Cerebellar cortex (tissue), 1 donor: ENCODE results near the gene DDC.
"Not testable (repeated sequence)": the region's sequence is repeated elsewhere in the genome, so short reads cannot be mapped to it uniquely, and the experiment has no call there.

ENCODE experiments used
- DNase-seq: peaks from one replicate; pipeline ENCODE4 v3.0.0-alpha.2; 2015; ENCODE audit warnings: low spot score

The DDC gene

DNA sequence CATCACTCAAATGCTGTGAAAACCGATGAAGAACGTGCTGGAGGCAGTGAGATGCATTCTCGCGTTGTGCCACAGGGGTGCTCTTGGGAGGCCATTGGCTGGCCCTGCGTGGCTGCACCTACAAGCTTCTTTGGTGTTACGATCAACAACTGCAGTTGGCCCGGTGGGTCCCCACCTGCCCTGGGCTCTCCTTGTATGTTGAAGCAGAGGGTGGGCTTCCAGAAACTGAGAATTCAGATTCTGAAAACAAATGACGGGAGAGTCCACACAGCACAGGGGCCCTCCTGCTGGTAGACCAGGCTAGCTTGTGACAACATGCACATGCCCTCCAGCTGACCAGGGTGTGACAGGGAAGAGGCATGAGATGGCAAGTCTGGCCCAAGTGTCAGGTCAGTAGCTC, 23.7 kb upstream of the DDC start:
- no peak for DNase-seq

DNA sequence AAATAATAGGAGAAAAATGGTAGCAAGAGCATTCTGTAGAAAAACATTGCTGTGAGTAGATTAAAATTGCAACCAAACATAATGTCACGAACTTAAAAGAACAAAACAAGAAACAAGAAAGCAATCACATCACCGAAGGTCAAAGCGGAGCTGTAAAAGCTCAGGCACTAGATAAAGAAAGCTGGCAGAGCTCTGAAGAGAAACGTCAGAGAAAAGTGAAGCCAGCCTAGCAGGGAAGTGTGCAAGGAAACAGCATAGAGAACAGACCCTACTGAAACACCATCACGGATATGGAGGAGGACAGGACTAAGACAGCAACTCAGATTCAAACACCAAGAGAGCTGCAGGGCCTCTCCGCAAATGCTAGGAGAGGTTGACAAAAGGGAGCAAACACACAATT, 22.5 kb upstream of the DDC start:
- no peak for DNase-seq

DNA sequence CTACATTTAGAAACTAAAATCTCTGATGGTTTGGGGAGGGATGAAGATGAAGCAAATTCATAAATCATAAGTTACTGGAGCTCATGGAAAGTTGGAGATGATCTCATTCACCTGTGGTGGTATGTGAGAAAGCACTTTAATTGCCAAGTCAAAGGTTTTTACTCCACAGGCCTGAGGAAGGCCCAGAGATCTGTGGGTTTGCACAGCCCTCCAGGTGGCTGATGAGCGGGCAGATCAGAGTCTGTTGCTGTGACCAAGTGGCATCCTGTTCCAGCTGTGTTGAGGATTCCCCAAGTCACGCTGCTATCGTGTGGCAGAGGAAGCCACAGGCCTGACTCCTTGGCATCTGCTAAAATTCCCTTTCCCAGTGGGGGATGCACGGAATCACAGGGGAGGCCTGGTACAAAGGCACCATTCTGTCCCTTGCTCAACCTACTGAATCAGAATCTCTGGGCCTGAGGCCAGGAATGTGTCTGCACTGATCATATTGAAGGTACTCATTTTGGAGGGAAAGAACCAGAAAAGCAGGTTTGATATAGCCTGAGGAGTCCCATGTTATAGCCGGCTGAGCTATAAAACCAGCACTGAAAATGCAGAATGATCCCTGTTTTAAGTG, 19.7 kb upstream of the DDC start:
- no peak for DNase-seq

DNA sequence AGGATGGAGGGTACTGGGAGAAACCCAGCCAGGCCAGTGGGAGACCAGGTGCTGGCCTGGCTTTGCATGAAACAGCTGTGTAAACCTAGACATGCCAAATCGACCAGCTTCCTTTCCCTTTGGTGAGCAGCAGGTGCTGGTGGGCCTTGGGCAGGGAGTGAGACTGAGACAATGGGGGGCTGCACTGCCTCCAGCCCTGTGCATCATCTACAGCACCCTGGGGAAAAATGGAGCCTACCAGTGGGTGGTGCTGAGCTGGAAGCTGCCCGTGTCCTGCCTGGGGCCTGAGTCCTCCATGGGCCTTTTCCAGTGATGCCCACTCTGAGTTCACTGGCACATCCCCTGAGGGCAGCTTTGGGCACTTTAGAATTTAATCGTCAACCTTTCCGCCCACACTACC, 19.2 kb upstream of the DDC start:
- DNase-seq, result no peak

DNA sequence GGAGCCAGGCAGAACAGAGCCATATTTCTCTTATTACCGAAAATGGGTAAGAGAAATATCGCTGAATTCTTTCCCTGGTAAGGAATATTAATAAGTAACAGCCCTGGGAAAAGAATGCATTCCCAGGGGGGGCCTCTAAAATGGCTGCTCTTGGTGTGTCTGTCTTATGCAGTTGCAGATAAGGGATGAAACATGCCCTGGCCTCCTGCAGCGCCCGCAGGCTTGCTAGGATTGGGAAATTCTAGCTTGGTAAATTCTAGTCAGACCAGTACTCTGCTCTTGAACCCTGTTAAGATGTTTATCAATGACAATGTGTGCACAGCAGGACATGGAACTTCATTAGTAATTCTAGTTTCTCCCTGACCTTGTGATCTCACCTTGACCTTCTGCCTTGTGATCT, 18.1 kb upstream of the DDC start:
- DNase-seq, result not testable (repeated sequence)

DNA sequence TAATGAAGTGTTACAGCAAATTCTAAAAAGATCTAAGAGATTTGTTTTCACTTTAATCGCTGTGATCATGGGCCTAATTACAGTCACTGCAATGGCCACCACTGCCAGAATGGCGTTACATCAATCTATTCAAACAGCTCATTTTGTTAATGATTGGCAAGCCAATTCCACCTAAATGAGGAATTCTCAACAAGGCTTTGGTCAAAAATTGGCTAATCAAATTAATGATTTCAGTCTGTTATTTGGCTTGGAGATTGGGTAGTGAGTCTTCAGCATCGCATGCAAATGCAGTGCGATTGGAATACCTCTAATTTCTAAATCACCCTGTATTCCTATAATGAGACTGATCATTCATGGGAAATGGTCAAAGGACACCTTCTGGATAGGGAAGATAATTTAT, 17.1 kb upstream of the DDC start:
- not testable (repeated sequence) for DNase-seq

DNA sequence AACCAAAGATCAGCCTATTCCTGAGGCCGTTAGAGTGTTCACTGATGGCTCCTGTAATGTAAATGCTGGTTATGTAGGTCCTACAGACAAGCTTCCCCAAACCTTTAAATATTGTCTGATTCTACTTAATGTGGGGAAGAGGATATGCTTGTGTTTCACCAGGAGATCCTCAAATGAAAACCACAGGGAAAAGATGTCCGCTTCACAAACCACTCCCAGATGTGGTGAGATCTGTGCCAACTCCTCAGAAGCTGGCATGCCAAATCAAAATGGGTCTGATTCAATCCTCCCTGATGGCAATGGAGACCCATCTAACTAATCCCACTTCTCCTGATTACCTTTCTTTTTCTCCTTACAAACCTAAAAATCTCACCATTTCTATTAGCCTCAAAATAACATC, 15.5 kb upstream of the DDC start:
- not testable (repeated sequence) for DNase-seq

DNA sequence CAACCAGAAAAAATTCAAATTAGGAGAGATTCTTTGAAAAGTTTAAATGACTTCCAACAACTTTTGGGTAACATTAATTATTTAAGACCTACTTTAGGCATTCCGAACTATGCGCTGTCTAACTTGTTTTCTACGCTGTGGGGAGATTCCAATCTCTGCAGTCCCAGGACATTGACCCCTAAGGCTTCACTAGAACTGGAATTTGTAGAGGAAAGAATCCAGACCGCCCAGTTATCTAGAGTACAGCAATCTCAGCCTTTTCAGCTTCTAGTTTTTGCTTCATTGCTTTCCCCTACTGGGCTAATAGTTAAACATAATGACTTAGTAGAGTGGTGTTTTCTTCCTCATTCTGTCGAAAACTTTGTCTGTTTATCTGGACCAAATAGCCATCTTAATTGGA, 14.9 kb upstream of the DDC start:
- DNase-seq, result no peak

DNA sequence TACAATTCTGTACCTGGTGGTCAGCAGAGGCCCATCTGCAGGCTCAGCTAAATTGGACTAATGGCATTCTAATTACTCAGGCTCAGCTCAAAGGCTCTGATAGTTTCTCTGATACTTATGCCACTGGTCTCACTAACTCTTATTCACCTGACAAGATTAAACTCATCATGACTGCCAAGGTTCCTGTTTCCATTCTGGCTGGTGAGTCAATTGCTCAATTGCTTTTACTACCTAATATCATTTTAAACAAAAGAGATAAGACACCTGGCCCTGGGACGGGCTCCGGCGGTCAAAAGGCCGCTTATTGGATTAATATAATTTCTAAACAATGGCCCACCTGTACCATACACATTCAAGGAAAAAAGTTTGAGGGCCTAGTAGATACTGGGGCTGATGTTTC, 12.9 kb upstream of the DDC start:
- not testable (repeated sequence) for DNase-seq

DNA sequence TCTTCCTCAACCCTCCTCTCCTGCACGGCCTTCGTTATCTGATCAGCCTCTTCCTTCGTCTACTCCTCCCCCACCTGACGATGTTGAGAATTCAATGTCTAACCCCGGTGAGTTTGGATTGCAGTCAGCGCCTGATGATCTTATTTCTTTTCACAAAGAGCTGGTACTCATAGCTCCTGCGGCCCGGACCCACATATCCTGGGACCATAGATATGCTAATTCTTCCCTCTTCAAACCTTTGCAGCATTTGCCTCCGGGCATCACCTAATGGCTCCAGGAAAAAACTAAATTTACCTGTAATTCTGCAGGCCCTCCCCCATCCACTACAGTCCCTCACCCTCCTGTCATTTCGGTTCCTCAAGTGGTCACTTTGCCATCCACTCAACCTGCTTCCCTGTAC, 12.4 kb upstream of the DDC start:
- no peak for DNase-seq

DNA sequence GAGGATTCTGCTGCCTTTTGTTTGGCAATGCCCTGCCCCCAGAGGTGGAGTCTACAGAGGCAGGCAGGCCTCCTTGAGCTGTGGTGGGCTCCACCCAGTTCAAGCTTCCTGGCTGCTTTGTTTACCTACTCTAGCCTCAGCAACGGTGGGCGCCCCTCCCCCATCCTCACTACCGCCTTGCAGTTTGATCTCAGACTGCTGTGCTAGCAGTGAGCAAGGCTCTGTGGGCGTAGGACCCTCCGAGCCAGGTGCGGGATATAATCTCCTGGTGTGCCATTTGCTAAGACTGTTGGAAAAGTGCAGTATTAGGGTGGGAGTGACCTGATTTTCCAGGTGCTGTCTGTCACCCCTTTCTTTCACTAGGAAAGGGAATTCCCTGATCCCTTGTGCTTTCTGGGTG, 11.2 kb upstream of the DDC start:
- not testable (repeated sequence) for DNase-seq

DNA sequence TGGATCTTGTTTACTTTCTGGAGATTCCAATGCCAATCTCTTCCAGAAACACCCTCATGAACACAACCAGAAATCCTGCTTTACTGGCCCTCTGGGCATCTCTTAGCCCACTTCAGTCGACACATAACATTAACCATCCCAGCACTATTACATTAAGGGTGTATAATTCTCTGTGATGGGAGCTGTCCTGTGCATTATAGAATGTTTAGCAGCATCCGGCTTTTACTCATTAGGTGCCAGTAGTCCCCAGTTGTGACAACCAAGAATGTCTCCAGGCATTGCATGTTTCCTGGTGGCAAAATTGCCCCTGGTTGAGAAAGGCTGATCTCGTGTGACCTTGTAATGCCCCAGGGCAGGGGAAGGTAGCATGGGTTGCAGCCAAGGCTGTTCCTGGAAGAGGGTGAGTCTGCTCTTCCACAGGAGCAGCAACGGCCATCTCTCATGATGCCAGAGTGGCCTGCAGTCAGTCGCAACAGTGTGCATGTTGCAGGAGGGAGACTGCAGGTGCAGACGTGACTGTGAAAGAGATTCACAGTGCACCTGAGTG, 2.6 kb upstream of the DDC start:
- DNase-seq, result no peak

DNA sequence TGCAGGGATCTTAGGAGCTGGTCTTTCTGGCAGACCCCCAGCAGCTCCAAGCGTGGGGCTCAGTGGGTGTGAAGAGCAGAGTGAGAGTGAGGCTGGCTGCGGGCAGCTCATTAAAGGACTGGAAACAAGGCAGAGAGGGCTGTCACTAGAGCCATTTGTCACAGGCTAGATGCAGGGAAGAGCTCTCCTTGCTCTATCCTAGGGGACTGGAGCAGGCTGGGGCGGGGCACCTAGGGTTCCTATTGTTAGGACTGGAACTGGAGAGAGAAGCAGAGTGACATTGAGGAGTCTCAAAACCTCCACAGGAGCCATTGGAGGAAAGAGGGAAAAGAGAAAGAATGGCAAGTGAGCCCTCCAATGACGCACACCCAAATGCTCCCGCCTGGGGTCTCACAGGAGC, 772 bp upstream of the DDC start:
- no peak for DNase-seq

DNA sequence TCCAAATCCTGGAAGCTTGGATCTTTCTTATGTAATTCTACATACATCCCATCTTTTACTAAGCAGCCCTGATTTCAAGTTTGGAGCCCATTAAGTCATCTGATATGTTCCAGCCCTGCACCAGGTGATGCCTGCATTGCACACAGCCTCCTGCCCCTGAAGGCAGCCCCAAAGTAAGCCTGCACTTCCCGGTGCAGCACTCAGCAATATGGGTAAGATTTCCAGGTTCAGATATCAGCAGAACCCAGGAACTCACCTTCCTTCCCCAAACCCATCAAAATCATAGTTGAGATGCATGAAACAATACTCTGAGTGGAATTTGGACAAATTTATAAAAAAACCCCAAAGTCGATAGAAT, 333 bp upstream of the DDC start:
- DNase-seq, result no peak

DNA sequence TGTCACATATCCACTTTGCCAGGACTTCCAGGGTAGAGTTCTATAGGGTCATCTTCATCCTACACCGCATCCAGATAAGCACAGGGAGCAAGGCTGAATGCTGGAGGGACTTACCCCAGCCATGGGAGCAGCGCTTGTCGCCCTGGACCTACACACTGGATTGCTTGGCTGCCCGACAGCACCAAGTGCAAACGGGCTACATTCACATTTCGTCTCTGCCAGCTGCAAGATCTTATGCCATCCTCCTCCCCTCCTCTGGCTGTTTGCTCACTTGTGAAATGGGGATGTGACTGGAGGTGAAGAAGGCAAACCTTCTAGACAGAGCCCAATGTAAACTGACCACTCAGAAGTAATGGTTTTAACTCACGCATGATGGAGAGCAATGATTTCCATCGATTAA, 1.0 kb downstream of the DDC start:
- DNase-seq, result no peak

DNA sequence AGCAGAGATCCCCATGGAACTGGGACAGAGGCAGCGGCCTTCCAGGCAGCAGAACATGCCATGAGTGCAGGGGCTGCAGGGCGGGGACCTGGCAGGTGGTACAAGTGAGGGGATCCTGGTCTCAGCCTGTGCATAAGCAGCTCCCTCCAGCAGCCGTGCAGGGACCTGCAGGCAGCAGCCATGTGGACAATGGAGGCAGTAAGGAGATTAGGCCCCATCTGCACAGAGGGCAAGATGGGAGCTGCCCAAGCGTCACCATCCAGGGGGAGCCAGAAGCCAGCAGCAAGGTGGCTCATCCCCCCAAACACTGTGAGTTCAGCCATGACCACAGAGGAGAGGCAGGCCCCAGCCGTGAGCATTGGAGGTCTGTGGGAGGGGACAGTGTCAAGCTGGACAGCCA, 3.1 kb downstream of the DDC start:
- no peak for DNase-seq

DNA sequence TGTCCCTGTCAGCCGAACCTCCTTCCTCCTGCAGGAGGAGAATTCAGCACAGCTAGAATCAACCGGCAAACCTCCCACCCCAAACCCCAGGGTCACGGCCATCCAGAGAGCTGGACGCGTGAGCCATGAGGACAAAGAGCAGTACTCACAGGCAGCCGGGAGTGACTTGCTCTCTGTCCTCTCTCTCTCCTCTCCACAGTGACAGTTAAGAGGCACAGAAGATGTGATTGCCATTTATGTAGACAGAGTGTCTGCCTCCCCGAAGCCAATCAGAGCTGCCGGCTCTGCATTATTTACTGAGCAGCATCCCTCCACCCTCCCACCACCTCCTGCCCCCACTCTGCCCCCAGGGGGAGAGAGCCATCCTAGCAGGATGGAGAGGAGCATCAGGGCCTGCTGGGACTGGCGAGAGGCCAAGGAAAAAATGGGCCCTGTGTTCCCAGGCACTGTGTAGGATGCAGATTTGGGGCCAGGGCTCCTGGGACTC, 4.3 kb downstream of the DDC start:
- DNase-seq, result no peak

DNA sequence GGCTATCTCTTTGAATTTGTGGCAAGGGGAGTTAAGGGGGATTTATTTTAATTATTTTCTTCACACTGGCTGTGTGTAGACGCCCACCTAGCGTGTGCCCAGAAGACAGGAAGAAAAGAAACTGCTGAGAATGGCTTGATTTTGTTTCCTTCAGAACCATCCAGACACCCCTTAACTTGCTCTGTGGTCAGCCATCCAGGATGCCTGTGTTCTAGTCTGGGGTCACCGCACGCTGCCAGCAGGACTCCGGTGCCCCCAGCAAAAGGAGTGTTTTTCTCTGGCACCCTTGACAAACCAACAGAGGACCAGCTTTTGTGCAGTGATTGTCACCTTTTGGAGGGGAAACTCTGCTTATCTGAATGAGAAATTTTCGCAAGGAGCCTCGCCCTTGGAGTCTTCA, 5.3 kb downstream of the DDC start:
- DNase-seq, result no peak

DNA sequence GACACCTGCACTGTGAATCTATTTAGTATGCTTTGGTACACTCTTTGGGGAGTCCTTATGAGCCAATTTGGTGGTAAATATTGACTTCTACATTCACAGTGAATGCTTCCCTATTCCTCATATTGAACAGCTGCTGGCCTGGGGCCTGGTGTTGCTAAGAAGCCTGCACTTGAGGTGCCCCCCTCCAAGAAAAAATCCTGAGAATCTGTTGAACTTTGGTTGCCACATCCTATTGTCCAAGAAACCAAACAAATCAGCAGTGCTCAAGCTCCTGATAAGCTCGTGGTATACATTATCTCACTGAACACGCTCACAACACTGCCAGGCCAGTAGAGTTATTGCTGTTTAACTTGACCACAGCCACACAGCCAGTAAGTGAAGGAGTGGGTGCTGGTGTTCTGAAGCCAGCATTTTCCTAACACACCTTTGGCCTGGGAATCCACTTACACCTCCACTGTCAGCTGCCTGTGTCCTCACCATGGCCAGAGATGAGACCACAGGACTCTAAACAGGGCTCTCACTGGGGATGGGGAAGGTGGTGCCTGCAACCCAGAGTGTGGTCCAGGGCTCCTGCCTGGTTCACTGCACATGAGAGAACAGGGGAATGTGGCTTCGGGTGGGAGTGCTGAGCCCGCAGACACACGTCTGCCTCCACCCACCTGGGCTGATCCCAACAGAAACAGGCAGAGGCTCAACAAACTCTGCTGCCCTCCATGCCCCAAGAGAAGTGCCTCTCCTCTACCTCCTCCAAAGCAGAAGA, 6.7 kb downstream of the DDC start:
- DNase-seq, result no peak

DNA sequence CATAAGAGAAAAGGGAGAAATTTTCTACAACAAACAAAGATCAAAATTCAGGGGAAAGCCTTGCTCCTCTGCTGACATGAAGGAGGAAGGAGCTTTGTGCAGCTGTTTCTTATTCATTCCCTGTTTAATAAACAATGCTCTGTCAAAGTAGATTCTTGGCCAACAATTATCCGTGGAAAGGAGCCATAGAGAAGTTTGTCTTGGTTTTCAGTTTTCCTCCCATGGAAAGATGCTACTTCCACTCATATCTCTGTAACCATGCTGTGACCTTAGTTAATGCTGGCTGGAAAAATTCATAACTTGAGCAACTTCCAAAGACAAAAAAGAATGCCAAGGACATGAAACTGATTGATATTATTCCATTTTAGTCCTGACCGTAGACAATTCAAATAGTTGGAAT, 8.1 kb downstream of the DDC start:
- no peak for DNase-seq

DNA sequence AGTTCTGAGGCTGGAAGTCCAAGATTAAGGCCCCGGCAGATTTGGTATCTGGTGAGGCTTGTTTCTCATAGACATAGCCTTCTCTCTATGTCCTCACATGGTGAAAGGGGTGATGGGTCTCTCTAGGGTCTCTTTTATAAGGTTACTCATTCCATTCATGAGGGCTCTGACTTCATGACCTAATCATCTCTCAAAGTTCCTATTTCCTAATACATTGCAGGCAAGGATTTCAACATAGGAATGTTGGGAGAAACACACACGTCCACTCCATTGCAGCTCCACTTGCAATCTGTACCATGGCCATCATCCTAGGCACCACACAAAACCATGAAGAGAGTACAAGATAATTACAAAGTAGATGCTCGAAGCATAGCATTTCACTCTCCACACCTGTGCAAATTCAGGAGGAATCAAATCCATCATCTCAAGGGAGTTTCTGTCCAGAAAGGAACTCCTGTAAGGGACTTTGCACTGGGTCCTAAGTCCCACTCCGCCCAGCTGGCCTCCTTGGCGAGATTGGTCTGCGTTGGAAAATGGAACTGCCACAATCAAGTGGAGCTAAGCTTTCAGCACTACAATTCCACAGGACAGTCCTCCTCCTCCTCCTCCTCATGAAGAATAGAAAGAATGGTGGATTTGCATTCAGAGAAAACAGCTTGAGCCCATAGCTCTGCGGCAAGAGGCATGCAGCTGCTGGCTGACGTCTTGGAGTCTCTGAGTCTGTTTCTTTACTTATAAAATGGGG, 8.8 kb downstream of the DDC start:
- no peak for DNase-seq

DNA sequence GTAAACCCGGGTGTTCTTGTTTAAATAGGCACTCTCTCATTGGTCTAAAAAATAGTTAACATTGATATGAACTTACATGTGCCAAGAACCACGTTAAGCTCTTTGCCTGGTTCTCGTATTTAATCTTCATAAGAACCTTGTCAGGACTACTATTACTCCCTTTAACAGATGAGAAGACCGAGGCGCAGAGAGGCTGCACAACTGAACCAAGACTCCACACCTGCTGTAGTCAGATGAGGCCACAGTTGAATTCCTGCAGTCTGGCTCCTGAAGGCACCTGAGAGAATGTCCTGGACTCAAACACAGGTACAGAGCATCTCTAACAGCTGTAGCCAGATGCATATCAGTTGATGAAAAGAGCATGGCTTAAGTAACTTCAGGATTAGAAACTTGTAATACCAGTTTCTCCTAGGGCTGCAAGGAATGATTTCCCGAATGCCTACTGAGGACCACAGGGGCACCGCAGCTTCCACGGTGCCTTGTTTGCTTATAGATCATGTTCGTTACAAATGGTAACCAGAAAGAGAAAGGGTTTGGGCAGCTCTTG, 9.5 kb downstream of the DDC start:
- DNase-seq, result no peak
